Inflammatory macrophage treated with lipopolysaccharide for 1 hour (primary cell): Measurements from ENCODE around the gene PRR33.
"Not testable (repeated sequence)": the region's sequence is repeated elsewhere in the genome, so short reads cannot be mapped to it uniquely, and the experiment has no call there.

Experiments
- DNase-seq, 2 donors: peaks; one replicate each; pipeline ENCODE4 v3.0.0-alpha.2; 2020 to 2022

Gene PRR33

GRCh38 chr11:1888811-1889210 lies 2.9 kb downstream of the PRR33 start:
- no peak for DNase-seq

GRCh38 chr11:1888347-1888753 lies 3.3 kb downstream of the PRR33 start:
- no peak for DNase-seq

GRCh38 chr11:1887451-1888346 lies 4.0 kb downstream of the PRR33 start:
- DNase-seq, result no peak

GRCh38 chr11:1886551-1886950 lies 5.1 kb downstream of the PRR33 start:
- DNase-seq, result not testable (repeated sequence)

GRCh38 chr11:1884303-1884700 lies 7.4 kb downstream of the PRR33 start:
- no peak for DNase-seq

- DNase-seq, result no peak
Measured at GRCh38 chr11:1883346-1884302, 8.1 kb downstream of the PRR33 start.

- peak; percentile 35 to 88 for DNase-seq
Measured at GRCh38 chr11:1882265-1883238, 9.1 kb downstream of the PRR33 start.

- DNase-seq, result no peak
Measured at GRCh38 chr11:1881442-1882264, 10.0 kb downstream of the PRR33 start.

GRCh38 chr11:1880746-1881441 lies 10.8 kb downstream of the PRR33 start:
- no peak for DNase-seq

GRCh38 chr11:1879941-1880720 lies 11.6 kb downstream of the PRR33 start:
- DNase-seq, result peak in 1 of 2 donors; percentile 14

- no peak for DNase-seq
Measured at GRCh38 chr11:1879342-1879940, 12.3 kb downstream of the PRR33 start.

GRCh38 chr11:1878137-1879031 lies 13.3 kb downstream of the PRR33 start:
- DNase-seq, result no peak

- DNase-seq, result no peak
Measured at GRCh38 chr11:1877211-1878136, 14.2 kb downstream of the PRR33 start.

GRCh38 chr11:1876361-1877063 lies 15.2 kb downstream of the PRR33 start:
- DNase-seq, result no peak

GRCh38 chr11:1875851-1876301 lies 15.8 kb downstream of the PRR33 start:
- DNase-seq, result not testable (repeated sequence)

- DNase-seq, result no peak
Measured at GRCh38 chr11:1875093-1875850, 16.4 kb downstream of the PRR33 start.
